ENCODE data around the gene ITM2B. TPM values are rescaled to one million over a fixed set of nuclear protein-coding genes. Genes with fewer than 3 reads are reported as not detected.

The ITM2B gene
- total RNA-seq (ENCODE audit: unreplicated experiment): 236 TPM
- long read RNA-seq, full-length matches to known transcripts: 277 of 301 reads
- long read RNA-seq, partial matches to known transcripts: 20 of 301 reads
- long read RNA-seq, other reads (novel, unspliced or antisense): 4 of 301 reads

DNA sequence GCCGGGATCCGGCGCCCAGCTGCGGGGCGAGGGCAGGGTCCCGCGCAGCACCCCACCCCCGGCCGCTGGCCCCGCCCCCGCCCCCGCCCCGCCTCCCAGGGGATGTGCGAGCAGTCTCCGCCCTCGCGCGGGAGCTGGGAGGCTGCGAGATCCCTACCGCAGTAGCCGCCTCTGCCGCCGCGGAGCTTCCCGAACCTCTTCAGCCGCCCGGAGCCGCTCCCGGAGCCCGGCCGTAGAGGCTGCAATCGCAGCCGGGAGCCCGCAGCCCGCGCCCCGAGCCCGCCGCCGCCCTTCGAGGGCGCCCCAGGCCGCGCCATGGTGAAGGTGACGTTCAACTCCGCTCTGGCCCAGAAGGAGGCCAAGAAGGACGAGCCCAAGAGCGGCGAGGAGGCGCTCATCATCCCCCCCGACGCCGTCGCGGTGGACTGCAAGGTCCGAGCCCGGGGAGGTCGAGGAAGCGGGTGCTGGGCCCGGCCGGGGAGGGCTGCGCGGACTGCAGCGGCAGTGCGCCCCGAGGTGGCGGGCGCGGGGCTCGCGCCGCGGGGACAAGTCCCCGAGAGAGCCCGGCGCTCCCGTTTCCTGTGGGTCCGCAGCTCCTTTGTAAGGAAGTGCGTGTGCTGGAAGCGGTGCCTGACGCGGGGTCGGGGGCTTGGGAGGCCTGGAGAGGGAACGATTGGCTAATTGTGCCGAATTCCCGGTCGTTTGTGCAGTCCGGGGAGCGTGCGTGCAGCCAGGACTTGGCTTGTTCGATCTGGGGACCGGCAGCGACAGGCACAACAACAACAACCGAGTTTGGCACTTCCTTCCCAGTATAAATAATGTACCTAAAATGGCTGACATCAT lies at the start of gene ITM2B:
TSS of gene ITM2B (plus strand) at position 161 of the 843 bp plus-strand sequence. CDS start at position 316, 155 bp downstream.
- DNase-seq: peak; percentile 80
- H3K4me1 Mint-ChIP-seq (ENCODE audit: low read depth, unreplicated experiment): peaks cover 28% of the 10 kb centered on the region
- H3K27ac Mint-ChIP-seq (ENCODE audit: unreplicated experiment): peak within 1 kb of the TSS; percentile 97
- H3K36me3 Mint-ChIP-seq (ENCODE audit: unreplicated experiment): no peaks in the 10 kb centered on the region
- peak within 1 kb of the TSS; percentile 93 for H3K4me3 Mint-ChIP-seq (ENCODE audit: unreplicated experiment)
- peaks cover 4% of the 10 kb centered on the region for H3K27me3 Mint-ChIP-seq (ENCODE audit: unreplicated experiment)
- TF ChIP-seq CTCF (IDR thresholded peaks at IDR 0.05; ENCODE audit: partially characterized antibody, unreplicated experiment): no peak
- H3K9me3 Mint-ChIP-seq (ENCODE audit: unreplicated experiment): peaks cover 16% of the 10 kb centered on the region

DNA sequence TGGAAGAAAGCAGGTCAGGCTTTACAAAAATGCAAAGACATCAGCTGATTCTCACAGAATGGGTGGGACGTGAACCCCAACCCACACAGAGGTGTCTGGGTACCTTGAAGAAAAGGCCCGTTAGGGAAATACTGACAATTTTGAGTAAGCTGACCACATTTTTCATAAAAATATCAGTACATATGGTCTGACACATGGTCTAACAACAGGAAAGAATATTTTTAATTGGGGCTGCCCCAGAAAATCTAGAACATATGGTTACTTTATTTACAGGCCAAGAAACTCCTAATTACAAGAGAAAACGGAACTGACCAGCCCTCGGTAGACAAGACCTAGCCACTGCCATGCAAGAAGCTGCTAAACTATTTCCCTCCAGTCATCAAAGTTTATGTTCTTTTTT lies 48.7 kb upstream of the ITM2B start:
- DNase-seq: no peak
- peaks cover 2% of the 10 kb centered on the region for H3K4me1 Mint-ChIP-seq (ENCODE audit: low read depth, unreplicated experiment)
- TF ChIP-seq CTCF (IDR thresholded peaks at IDR 0.05; ENCODE audit: partially characterized antibody, unreplicated experiment): no peak
- H3K36me3 Mint-ChIP-seq (ENCODE audit: unreplicated experiment): no peaks in the 10 kb centered on the region
- H3K27me3 Mint-ChIP-seq (ENCODE audit: unreplicated experiment): peaks cover 2% of the 10 kb centered on the region
- H3K27ac Mint-ChIP-seq (ENCODE audit: unreplicated experiment): no peak overlapping the region
- H3K4me3 Mint-ChIP-seq (ENCODE audit: unreplicated experiment): no peak overlapping the region
- H3K9me3 Mint-ChIP-seq (ENCODE audit: unreplicated experiment): no peaks in the 10 kb centered on the region

DNA sequence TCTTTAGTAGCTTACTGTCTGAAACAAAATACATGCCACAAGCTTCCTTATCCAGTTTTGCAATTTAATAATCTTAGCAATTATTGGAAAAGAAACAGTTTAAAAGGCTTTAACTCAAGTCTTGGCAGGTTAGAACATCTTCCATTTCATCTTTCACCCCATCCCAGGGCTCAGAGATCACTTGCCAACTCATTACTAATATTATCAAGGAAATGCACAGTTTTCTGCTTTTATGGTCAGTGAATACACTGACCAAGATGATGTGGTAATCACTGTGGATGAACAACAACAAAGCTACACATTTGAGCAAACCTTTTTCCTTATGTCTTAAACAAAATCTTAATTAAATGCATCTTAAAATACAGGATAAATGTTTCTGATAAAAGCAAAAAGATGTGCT lies 48.0 kb upstream of the ITM2B start:
- H3K4me3 Mint-ChIP-seq (ENCODE audit: unreplicated experiment): no peak overlapping the region
- H3K27me3 Mint-ChIP-seq (ENCODE audit: unreplicated experiment): peaks cover 2% of the 10 kb centered on the region
- H3K36me3 Mint-ChIP-seq (ENCODE audit: unreplicated experiment): no peaks in the 10 kb centered on the region
- no peak overlapping the region for H3K27ac Mint-ChIP-seq (ENCODE audit: unreplicated experiment)
- no peak for TF ChIP-seq CTCF (IDR thresholded peaks at IDR 0.05; ENCODE audit: partially characterized antibody, unreplicated experiment)
- H3K4me1 Mint-ChIP-seq (ENCODE audit: low read depth, unreplicated experiment): peaks cover 2% of the 10 kb centered on the region
- DNase-seq: no peak
- no peaks in the 10 kb centered on the region for H3K9me3 Mint-ChIP-seq (ENCODE audit: unreplicated experiment)

- TF ChIP-seq CTCF (IDR thresholded peaks at IDR 0.05; ENCODE audit: partially characterized antibody, unreplicated experiment): no peak
- Mint-ChIP-seq H3K27me3 (ENCODE audit: unreplicated experiment) (peaks cover 2% of the 10 kb centered on the region), H3K27ac (ENCODE audit: unreplicated experiment) (no peak overlapping the region), H3K9me3 (ENCODE audit: unreplicated experiment) (no peaks in the 10 kb centered on the region), H3K4me3 (ENCODE audit: unreplicated experiment) (no peak overlapping the region), H3K4me1 (ENCODE audit: low read depth, unreplicated experiment) (peaks cover 2% of the 10 kb centered on the region), H3K36me3 (ENCODE audit: unreplicated experiment) (no peaks in the 10 kb centered on the region)
- DNase-seq: no peak
These were observed 46.3 kb upstream of the ITM2B start for GRCh38 chr13:48186722-48187121.

DNA sequence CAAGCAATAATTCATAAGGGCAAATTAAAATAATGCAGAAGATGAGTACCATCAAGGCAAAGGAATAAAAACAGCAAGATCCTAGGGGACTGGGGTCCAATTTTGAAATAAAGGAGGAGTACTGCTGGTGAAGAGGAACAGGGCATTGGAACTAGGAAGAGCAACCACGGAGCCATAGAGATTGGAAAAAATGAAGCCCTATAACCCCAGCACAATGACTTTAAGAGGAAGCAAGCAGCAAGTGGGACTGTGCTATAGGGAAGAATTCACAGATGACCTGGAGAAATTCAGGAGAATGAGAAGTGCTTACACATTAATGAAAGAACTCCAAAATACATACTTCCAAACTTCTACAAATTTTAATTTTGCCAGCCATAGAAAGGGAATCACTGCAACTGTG lies 44.9 kb upstream of the ITM2B start:
- Mint-ChIP-seq H3K27me3 (ENCODE audit: unreplicated experiment) (peaks cover 2% of the 10 kb centered on the region), H3K4me3 (ENCODE audit: unreplicated experiment) (no peak overlapping the region), H3K36me3 (ENCODE audit: unreplicated experiment) (no peaks in the 10 kb centered on the region), H3K27ac (ENCODE audit: unreplicated experiment) (no peak overlapping the region), H3K4me1 (ENCODE audit: low read depth, unreplicated experiment) (peaks cover 9% of the 10 kb centered on the region), H3K9me3 (ENCODE audit: unreplicated experiment) (no peaks in the 10 kb centered on the region)
- no peak for DNase-seq
- TF ChIP-seq CTCF (IDR thresholded peaks at IDR 0.05; ENCODE audit: partially characterized antibody, unreplicated experiment): no peak
